Measurements from ENCODE around the gene ZNF732. TPM values are rescaled to one million over a fixed set of nuclear protein-coding genes. Genes with fewer than 3 reads are reported as not detected.
A peak's percentile ranks its signal among the peaks of the same experiment; 100 is the strongest.
"Not testable (repeated sequence)": the region's sequence is repeated elsewhere in the genome, so short reads cannot be mapped to it uniquely, and the experiment has no call there.

The ZNF732 gene
- polyA plus RNA-seq (ENCODE audit: insufficient read length in 10 of 10) = 1 to 10 TPM in 7 of 10 donors, under 1 TPM in 3; 0.58 to 1.6 (median 1.2) TPM
- long read RNA-seq, donor 1 = 0 reads
- long read RNA-seq, donor 2 = 0 reads
- long read RNA-seq, donor 3 = 0 reads
- long read RNA-seq, donor 4 = 0 reads
- long read RNA-seq, donor 5 = 0 reads
- long read RNA-seq, donor 6 = 0 reads
- long read RNA-seq, donor 7 = 0 reads
- long read RNA-seq, donor 8 = 0 reads
- long read RNA-seq, donor 9 = 0 reads

GRCh38 chr4:304969-305680 is at the start of gene ZNF732:
TSS of gene ZNF732 (minus strand) at chr4:305474. CDS start at chr4:305310, 164 bp downstream.
- peak; percentile 55 to 88 (median 81) for DNase-seq

GRCh38 chr4:340011-340410 is 34.7 kb upstream of the ZNF732 start:
- no peak for DNase-seq

- peak in 1 of 3 donors; percentile 26 for DNase-seq
Observed at GRCh38 chr4:338759-339097, 33.5 kb upstream of the ZNF732 start.

GRCh38 chr4:337932-338758 is 32.9 kb upstream of the ZNF732 start:
- DNase-seq = peak in 2 of 3 donors; percentile 1 to 8

- DNase-seq = peak; percentile 97 to 99 (median 99)
Observed at GRCh38 chr4:337143-337931, 32.1 kb upstream of the ZNF732 start, which contains the start of gene ZNF141. TSS of gene ZNF141 (plus strand) at chr4:337814. CDS start at chr4:337984, 170 bp downstream.

- DNase-seq = no peak
Observed at GRCh38 chr4:336893-337142, 31.5 kb upstream of the ZNF732 start.

GRCh38 chr4:336099-336892 is 31.0 kb upstream of the ZNF732 start:
- peak; percentile 10 to 71 (median 29) for DNase-seq

- DNase-seq = no peak
Observed at GRCh38 chr4:335515-335914, 30.2 kb upstream of the ZNF732 start.

- no peak for DNase-seq
Observed at GRCh38 chr4:328729-329128, 23.5 kb upstream of the ZNF732 start.

- no peak for DNase-seq
Observed at GRCh38 chr4:314296-314903, 9.1 kb upstream of the ZNF732 start.

- no peak for DNase-seq
Observed at GRCh38 chr4:309807-310206, 4.5 kb upstream of the ZNF732 start.

GRCh38 chr4:306551-306961 is 1.3 kb upstream of the ZNF732 start:
- DNase-seq = no peak

- DNase-seq = not testable (repeated sequence)
Observed at GRCh38 chr4:304516-304915, 758 bp downstream of the ZNF732 start.

GRCh38 chr4:302381-302780 is 2.9 kb downstream of the ZNF732 start:
- no peak for DNase-seq

GRCh38 chr4:294732-295131 is 10.5 kb downstream of the ZNF732 start:
- DNase-seq = no peak

- DNase-seq = no peak
Observed at GRCh38 chr4:288891-289290, 16.4 kb downstream of the ZNF732 start.

- no peak for DNase-seq
Observed at GRCh38 chr4:273309-274017, 31.8 kb downstream of the ZNF732 start.

GRCh38 chr4:271492-272103 is 33.7 kb downstream of the ZNF732 start:
- no peak for DNase-seq

GRCh38 chr4:259240-259639 is 46.0 kb downstream of the ZNF732 start:
- not testable (repeated sequence) for DNase-seq

GRCh38 chr4:256492-256891 is 48.8 kb downstream of the ZNF732 start:
- no peak for DNase-seq

All from muscle of back (tissue), 13 donors.